HG02970 (cell line): ENCODE measurements around the gene TMEFF2.

Source experiments
- ATAC-seq: cut with Tn5 transposase; IDR thresholded peaks from one replicate; pipeline ENCODE4 v1.9.1; 2021; ENCODE audit warnings: mild to moderate bottlenecking, moderate library complexity, moderate number of reproducible peaks; ENCODE audit not compliant: unreplicated experiment, low FRiP score

TMEFF2 gene

DNA sequence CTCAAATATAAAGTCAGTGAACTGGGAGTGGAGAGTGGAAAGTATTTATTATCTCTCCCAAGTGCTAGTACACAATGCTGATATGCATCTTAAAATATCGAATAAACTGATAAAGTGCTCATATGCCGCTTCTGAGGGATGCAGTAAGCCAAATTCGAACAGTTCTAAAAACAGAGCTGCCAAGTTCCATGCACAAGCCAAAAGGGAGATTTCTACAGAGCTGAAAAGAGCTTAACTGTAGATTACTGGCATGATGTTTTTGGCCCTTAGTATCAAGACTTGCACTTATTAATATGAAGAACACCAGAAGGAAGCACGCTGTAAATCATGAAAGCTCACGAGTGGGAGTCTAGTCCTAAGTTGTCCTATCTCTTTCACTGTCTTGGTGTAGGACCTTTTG is 7.9 kb downstream of the TMEFF2 start:
- no peak for ATAC-seq

DNA sequence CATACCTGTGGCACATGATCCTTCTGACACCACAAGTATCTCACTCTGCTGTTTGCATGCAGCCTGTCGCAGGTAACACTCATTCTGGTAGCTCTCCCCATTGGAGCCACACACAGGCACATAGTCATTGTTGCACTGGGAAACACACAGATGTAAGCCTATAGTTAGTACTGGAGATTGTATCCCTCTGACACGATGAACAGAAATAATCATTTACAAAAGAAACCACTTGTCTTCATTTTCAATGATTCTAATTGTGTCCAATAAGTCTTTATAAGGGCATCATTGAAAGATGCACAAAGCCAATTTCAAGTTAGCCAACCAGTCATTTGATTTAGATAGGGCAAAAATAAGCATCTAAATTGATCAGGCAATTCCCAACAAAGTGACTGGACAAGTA is 10.4 kb downstream of the TMEFF2 start:
- no peak for ATAC-seq

DNA sequence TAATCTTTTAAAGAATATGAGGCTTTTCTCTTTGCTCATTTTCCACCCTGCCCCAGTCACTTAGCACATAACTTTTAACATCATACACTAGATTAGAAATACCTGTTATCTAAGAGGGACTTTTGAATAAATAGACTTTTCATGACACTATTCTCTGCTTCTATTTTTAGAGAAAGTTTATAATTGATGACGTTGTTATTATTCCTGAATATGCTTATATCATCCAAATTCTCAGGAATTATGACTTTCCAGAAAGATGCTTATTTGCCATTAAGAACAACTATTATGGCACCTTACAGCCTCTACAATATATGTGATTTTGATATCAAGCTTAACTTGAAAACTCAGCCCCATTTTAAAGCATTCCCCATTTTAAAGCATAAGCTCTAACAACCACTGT is 11.4 kb downstream of the TMEFF2 start:
- ATAC-seq: no peak

DNA sequence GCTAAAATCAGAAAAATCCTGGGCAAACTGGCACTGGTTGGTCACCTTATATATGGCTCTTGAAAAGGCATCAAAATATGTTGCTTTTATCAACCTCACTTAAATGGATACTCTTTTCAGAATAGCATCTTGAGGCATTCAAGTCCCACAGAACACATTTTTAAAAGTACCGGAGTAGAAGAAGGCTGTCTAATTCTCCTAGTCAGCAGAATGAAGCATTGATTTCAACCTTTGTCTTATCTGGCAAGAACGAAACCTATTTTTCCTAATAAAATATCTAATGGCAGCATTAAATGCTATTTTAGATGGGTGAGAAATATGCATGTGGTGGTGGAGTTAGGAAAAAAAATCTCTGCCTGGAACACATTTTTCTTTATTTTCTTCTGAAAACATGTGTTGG is 27.8 kb downstream of the TMEFF2 start:
- ATAC-seq: no peak

DNA sequence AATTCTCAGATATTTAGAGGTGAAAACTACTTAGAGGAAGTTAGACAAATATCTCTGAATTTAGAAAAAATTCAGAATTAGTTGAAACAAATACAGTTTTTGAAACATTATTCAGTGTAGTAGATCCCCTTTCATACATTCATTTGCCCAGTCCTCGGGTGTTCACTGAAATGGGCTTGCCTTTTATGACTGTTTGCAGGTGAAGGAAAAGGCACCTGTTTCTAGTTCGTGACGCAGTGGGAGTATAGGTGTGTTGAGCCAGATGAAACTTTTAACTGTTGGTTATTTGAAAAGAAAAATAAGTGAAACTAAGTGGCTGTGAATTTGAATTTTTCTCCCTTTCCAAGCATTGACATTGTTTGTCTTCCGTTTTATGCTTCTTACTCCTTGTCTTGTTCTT is 28.9 kb downstream of the TMEFF2 start:
- no peak for ATAC-seq

DNA sequence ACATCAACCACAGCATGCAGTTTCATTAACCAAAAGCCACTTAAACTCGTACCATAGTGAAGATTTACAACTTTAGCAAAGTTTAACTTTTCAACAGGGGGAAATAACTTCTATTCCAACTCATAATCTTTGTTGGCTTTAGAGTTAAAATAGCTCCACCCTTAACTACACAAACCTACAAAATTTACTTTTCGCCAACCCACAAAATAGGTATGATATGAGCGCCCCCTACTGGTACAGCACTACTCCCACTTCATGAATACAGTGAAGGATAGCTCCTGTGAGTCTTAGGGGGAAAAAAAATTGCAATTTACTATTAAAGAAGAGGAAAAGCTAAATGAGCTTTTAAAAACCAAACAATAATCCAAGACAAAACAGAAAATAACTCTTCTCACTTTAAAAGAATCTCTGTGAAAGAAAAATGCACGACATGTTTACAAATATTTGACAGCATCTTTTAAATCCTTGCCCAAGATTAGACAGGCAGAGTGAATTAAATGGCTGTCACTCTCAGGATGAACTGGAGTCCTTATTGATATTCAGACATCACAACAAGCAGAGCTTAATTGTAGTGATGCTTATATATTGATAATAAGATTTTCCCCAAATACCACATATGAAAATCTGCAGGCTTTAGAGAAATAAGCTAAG is 32.2 kb downstream of the TMEFF2 start:
- peak; percentile 73 for ATAC-seq

DNA sequence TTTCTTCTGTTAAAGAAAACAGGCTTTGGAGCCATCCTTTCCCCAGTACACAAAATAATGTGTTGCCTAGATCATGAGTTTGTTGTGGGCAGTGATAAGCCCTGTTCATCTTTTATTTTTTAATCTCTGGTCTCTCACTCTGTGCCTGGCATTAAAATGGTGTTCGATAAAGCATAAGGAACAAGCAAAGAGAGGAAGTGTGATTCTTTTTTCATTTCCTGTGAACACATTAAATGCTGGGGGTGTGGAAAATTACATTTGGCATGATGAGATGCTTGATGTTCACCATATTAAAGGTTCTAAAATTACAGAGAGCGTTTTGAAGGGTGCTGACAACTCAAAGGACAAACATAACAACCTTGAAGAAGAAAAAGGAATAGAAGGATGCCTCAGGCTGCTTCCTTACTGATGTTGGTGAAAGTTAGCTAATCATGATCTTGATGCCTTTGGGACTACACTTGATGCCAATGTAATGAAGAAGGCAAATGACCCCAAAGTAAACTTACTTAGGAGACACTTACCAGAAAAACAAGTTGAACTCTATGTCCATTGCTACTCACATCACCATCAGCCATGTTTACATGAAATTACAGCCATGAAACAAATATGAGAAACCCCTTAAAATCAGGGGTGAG is 33.0 kb downstream of the TMEFF2 start:
- ATAC-seq: no peak

DNA sequence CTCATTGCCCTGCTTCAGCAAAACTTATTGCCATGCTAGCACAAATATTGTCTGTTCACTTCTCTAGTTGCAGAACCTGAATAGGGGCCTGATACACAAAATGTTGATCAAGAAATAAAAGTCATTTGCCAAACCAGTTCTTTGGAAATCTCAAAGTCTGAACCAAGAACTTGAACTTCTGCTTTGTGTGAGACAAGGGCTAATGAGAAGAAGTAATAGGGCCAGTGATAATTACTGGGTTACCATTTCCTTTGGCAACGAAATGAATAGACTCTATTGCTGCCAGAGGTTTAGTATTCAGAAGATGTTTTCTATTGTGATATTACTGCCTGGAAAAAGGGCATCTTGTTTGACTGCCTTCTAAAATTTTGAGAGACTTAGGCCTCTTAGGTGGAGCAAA is 35.0 kb downstream of the TMEFF2 start:
- no peak for ATAC-seq

DNA sequence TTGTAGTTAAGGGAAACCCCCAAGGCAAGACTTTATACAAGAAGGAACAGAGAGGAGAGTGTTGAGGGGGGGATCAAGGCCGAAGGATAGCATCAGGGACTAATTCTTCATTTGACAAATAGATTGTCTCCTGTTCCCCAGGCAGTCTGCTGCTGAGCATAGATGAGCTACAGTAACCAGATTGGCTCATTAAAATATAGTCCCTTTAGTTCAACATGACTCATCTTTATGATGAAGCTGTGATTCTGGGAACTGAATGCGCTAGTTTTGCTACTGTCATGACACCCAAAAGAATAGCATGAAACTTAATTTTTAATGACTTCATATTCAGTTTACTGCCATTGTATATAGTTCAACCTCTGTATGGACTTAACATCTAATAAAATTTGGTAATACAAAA is 35.5 kb downstream of the TMEFF2 start:
- ATAC-seq: no peak

DNA sequence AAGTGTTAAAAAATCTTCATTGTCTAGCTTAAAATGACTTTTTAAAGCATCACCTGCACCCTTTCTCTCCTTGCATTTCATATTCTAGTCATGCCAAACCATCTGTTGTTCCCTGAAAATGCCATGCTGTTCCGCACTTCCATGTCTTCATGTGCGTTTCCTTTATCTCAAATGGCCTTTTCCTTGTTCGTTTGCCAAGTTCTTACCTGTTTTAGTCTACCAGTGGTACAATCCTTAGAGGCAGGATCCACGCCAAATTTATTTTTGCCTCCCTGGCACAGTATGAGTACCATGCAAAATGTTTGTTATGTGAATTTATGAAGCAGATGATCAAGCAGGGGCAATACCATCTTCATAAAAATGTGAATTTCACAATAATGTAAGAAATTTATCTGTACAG is 37.0 kb downstream of the TMEFF2 start:
- no peak for ATAC-seq

DNA sequence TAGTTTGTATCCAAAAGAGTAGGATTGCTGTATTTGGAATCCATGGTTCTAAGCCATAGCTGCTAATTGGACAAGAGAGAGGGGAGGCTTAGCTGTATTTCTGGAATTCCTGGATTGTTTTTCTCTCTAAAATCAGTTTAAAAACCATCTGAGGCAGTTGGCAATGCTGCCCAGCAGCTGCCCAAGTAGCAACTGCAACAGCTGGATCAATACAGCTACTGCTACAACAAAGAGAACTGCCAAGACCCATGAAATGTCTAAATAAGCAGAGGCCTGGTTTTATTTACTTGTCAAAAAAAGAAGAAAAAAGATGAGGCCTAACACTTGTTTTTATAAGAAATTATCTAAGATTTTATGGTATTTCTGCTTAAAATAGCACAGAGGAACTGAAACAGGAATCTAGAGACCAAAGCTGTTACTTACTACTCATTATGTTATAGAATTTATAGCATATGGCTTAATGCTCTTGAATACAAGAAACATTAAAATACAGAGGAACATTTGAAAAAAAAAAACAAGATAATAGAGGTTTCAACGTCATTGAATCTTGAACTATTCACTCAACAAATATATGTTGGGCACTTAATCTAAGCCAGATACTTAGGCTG is 39.1 kb downstream of the TMEFF2 start:
- ATAC-seq: no peak

DNA sequence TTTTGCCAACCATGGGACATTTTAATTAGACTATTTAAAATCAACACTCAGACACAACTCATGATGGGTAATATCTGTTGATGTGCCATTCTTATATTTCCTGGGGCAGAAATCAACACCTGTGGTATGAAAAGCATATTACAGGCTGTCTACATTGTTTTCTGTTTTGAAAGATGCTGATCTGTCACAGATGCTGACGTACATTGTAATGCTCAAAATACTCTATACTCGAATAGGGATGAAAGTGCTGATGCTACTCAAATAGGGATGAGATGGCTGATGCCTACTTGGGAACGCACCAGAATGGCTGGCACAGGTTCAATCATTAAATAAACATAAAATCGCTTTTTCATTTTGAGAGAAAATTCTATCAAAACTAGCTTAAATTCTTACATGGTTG is 41.2 kb downstream of the TMEFF2 start:
- no peak for ATAC-seq

DNA sequence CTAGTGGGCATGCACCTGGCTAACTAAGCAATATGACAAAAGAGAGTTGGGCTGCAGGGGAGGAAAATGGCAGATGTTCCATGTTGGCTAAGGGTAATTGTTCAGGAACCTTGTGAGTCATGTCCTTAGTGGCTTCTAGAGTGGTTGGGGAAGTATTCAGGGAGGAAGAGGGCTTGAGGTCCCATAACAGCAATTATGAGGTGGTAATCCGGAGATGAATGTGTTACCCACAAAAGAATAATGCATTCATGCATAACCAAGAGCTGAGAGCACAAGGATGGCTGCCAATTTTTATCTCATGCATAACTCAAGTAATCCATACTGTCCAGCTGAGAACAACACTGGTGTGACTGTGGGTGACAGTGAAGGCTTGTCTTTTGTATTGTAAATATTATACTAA is 42.9 kb downstream of the TMEFF2 start:
- ATAC-seq: no peak

DNA sequence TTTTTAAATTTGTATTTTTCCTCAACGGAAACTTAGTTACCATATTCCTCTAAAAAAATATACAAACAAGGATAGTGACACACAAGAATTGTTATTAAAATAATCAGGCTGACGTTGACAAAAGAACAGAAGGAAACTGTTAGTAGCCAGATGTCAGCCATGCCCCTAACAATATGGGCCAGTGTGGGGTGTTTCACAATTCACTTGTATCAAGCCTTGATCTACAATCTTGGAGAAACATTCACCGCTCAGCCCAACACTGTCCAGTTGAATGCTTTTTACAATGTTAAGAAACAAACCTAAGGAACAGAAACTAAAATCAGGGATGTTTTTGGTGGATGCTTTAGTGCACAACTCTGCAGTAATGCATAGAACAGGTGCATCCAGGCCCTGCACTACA is 44.6 kb downstream of the TMEFF2 start:
- no peak for ATAC-seq

DNA sequence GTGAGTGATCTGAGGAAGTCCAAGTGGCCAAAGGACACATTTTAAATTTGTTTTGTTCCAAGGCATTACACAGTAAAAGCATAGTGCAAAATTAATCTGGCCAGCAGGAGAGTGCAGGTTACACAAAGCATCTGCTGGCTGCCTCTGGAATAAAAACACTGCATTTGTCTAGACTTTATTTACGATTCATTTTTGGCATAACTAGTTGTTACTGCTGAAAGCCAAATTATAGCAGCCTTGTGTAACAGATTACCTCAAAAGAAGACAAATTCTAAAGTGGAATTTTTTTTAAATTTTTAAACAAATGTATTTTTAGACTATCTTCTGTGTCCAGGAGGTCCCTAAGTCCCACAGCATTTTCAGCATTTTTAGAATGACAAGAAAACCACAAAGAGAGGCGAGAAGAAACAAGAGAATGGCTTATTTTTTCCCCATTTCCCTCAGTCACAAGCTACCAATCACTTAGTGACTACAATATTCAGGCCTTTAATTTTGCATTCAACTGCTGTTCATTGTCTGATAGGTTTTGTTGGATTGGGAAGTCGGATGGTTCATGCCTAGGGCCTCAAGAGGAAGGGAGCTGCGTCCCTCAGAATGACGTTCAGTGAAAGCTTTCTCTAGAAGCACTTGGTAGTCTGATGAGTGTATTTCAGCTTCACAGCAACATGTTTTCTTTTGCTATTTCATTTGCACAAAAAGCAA is 46.0 kb downstream of the TMEFF2 start:
- ATAC-seq: no peak

DNA sequence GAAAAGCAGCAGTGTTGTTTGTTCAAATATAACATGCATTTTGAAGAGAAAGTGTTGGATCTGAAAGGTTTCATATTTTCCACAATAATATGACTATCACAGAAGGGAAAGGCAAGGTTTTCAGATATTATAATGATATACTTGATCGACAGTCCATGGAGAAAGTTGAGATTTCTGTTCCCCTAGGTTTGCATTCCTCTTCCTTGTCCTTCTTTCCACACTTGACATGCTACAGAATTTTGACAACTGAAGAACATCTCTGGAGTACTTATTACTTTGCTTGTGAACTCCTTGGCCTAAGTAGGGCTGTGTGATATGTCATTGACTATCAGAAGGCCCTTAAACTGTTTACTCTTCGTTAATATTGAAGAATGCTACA is 46.5 kb downstream of the TMEFF2 start:
- no peak for ATAC-seq

DNA sequence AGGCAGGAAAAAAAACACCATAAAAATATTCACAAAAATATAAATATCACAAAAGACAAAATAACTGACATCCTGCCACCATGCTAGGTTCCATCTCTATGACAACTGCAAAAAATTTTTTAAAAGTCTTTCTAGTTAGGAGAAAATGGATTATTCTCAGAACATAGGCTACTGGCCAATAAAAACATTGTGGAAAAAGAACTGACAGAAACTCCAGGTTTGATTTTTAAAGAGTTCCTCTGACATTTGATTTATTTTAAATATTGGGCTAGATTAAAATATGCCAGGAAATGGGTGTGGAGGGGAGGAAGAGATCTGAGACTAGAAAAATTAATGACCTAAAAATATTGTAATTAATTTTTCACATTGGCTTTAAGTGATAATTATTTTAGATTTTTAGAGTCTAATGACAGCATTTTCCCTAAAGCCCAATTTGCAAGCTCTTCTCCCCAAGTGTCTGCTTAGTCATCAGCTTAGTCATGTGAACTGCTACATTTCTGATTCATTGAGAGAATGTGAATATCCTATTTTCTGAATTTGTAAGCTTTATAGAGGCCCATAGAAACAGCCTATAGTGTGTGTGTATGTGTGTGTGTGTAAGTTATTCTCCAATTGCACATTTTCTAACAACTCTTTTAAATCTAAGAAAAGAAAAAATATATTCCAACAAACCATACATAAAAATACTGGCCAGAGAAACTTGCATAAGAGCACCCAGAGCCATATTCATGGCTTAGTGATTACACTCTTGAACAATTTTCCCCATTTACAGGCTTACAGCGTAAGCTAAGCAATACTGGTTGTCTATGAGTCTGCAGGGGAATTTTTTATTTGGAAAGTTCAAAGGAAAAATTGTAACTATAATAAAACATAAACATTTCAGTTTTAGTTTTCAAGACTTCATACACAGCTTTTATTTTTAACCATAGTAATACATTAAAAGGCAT is 48.4 kb downstream of the TMEFF2 start:
- ATAC-seq: no peak

DNA sequence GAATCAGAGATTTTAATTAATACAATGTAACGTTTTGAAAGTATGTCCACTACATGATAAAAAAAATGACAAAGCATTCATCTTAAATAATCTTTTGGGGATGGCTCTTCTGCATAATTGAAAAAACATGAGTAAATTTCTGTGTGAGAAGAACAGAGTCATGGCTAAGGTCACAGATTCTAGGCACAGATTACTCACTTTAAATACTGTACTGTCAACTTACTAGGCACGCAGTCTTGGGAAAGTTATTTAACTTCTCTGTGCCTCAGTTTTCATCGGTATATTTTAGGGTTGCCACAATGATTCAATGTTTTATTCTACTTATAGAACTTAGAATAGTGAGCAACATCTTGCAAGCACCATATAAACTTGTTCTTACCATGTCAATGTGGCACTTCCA is 49.2 kb downstream of the TMEFF2 start:
- ATAC-seq: no peak

DNA sequence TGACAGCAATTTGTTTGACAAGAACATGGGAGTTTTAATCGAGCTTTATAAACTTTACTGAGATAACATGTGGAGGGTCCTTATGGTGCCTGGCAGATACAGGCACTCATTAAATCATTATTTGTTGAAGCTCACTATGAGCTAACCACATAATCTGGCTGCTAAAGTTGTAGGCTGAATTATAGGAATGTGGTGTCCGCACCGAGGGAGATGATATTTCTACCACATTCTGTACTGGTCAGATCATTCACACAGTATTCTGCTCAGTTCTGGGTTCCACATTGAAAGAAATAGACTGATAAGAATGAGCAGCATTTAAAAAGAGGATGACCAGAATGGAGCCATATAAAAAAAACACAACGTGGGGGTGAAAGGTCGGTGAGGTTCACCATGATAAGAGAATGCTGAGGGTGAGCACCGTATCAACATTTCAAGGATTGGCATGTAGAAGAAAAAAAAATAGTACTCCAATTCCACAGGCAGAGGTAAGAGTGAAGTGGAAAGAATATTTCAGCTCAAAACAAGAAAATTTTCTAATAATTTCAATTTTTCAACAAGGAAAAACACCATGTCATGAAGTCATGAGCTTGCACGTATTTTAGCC is 54.4 kb downstream of the TMEFF2 start:
- ATAC-seq: no peak

DNA sequence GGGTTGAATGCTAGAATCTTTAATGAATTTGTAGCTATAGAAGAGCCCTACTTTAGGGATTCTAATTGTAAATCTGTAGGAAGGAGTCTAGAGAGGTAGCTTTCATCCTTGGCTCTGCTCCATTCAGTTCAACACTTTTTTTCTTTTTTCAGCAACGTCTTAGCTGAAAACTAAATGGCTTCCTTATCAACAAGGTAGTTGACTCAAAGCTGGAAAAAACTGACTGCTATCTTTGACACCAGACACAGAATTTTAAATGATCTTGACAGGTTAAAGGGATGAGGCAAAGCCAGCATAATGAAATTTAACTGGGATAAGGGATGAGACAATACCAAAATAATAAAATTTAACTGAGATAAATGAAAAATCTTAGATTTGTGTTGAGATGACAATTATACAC is 54.9 kb downstream of the TMEFF2 start:
- no peak for ATAC-seq
